OCI-LY3 (cell line): Measurements from ENCODE around the gene HYAL1.
A peak's percentile ranks its signal among the peaks of the same experiment; 100 is the strongest.

Experiments used
- H2AFZ ChIP-seq: fragments of 200-600, 300-600 bp; shearing (Covaris generic); 2 replicates; pipeline ENCODE4 v1.6.0; 2014; ENCODE audit warnings: antibody characterized with exemption, low read depth, low read length
- H3K27ac ChIP-seq: fragments of 200-600, 300-600 bp; sonication (generic); 2 replicates; pipeline ENCODE4 v1.5.1; 2014; ENCODE audit warnings: mild to moderate bottlenecking, low read length, moderate library complexity, mixed read lengths
- H3K27me3 ChIP-seq: fragments of 200-600, 300-600 bp; sonication (generic); 2 replicates; pipeline ENCODE4 v1.6.1; 2014; ENCODE audit warnings: low read depth, low read length, mixed read lengths
- H3K36me3 ChIP-seq: fragments of 200-600, 300-600 bp; sonication (generic); replicated peaks from 2 replicates; pipeline ENCODE3; 2014; ENCODE audit warnings: low read depth, low read length, mixed read lengths
- H3K4me1 ChIP-seq: fragments of 300-600, 200-600 bp; sonication (generic); 2 replicates; pipeline ENCODE4 v1.6.1; 2014; ENCODE audit warnings: low read length, mixed read lengths
- H3K4me2 ChIP-seq: fragments of 200-600, 300-600 bp; sonication (generic); 2 replicates; pipeline ENCODE4 v1.6.1; 2014; ENCODE audit warnings: low read length, mixed read lengths
- H3K4me3 ChIP-seq: fragments of 300-600, 200-600 bp; sonication (generic); 2 replicates; pipeline ENCODE4 v1.5.1; 2014; ENCODE audit warnings: antibody characterized with exemption, mild to moderate bottlenecking, low read length, moderate library complexity
- H3K79me2 ChIP-seq: fragments of 300-600, 200-600 bp; shearing (Covaris generic); 2 replicates; pipeline ENCODE4 v1.6.1; 2014; ENCODE audit warnings: mild to moderate bottlenecking, low read length, mixed read lengths
- H3K9ac ChIP-seq: fragments of 300-600, 200-600 bp; shearing (Covaris generic); 2 replicates; pipeline ENCODE4 v1.6.0; 2014; ENCODE audit warnings: mild to moderate bottlenecking, low read length, moderate library complexity
- H3K9me3 ChIP-seq: fragments of 200-600, 300-600 bp; shearing (Covaris generic); 2 replicates; pipeline ENCODE4 v1.6.1; 2014; ENCODE audit warnings: low read length, mixed read lengths; ENCODE audit not compliant: insufficient read depth
- H4K20me1 ChIP-seq: fragments of 200-600, 300-600 bp; sonication (generic); 2 replicates; pipeline ENCODE4 v1.6.1; 2016; ENCODE audit warnings: low read length, mixed read lengths; ENCODE audit not compliant: insufficient read depth
- CTCF ChIP-seq: fragments of 200-600, 300-600 bp; sonication (generic); IDR thresholded peaks from 2 replicates; pipeline ENCODE4 v1.5.1; 2014; ENCODE audit warnings: antibody characterized with exemption, low read length, low read depth
- EZH2phosphoT487 ChIP-seq: fragments of 200-600 bp; shearing (Covaris generic); IDR thresholded peaks from 2 replicates; pipeline ENCODE4 v1.6.1; 2018; ENCODE audit warnings: antibody characterized with exemption, mixed run types, low read depth

Gene HYAL1

GRCh38 chr3:50340448-50341329, 37.3 kb upstream of the HYAL1 start, which contains the start of gene RASSF1:
Gene RASSF1, minus strand, starts transcription at chr3:50340836. Its CDS starts 31 bp downstream, at chr3:50340805.
- H2AFZ ChIP-seq = no peak within 1 kb of the TSS
- no peak within 1 kb of the TSS for H3K4me3 ChIP-seq
- H3K9me3 ChIP-seq = no peaks in the 10 kb centered on the region
- H3K27ac ChIP-seq = no peak within 1 kb of the TSS
- no peaks in the 10 kb centered on the region for H4K20me1 ChIP-seq
- no peak for TF ChIP-seq CTCF
- no peak for TF ChIP-seq EZH2phosphoT487
- no peak within 1 kb of the TSS for H3K4me2 ChIP-seq
- H3K4me1 ChIP-seq = peaks cover 14% of the 10 kb centered on the region
- H3K9ac ChIP-seq = no peak within 1 kb of the TSS
- H3K27me3 ChIP-seq = no peaks in the 10 kb centered on the region
- H3K36me3 ChIP-seq = peaks cover 13% of the 10 kb centered on the region
- H3K79me2 ChIP-seq = peaks cover 25% of the 10 kb centered on the region

- Histone ChIP-seq H3K27me3 (no peaks in the 10 kb centered on the region), H3K9ac (no peak overlapping the region)
Observed at GRCh38 chr3:50340147-50340447, 36.7 kb upstream of the HYAL1 start.

GRCh38 chr3:50339485-50340146, 36.2 kb upstream of the HYAL1 start:
- Histone ChIP-seq H4K20me1 (peaks cover 1% of the 10 kb centered on the region; the same call in 1 of the 2 replicates), H3K4me1 (peaks cover 18% of the 10 kb centered on the region), H3K9me3 (no peaks in the 10 kb centered on the region), H3K4me3 (no peak overlapping the region), H3K9ac (no peak overlapping the region), H3K27me3 (no peaks in the 10 kb centered on the region), H2AFZ (no peak overlapping the region), H3K27ac (no peak overlapping the region), H3K4me2 (no peak overlapping the region), H3K36me3 (peaks cover 12% of the 10 kb centered on the region), H3K79me2 (peaks cover 36% of the 10 kb centered on the region)
- TF ChIP-seq EZH2phosphoT487 (no peak), CTCF (no peak)

More at GRCh38 chr3:50340147-50340447, 36.7 kb upstream of the HYAL1 start:
- Histone ChIP-seq H3K27ac (no peak overlapping the region), H3K4me2 (no peak overlapping the region), H3K4me3 (no peak overlapping the region), H3K4me1 (peaks cover 18% of the 10 kb centered on the region), H3K36me3 (peaks cover 11% of the 10 kb centered on the region), H4K20me1 (no peaks in the 10 kb centered on the region), H3K79me2 (peaks cover 31% of the 10 kb centered on the region), H2AFZ (no peak overlapping the region), H3K9me3 (no peaks in the 10 kb centered on the region)
- no peak for TF ChIP-seq CTCF
- TF ChIP-seq EZH2phosphoT487 = no peak

GRCh38 chr3:50338965-50339364, 35.6 kb upstream of the HYAL1 start:
- H3K4me1 ChIP-seq = peaks cover 19% of the 10 kb centered on the region
- H3K9me3 ChIP-seq = no peaks in the 10 kb centered on the region
- peaks cover 43% of the 10 kb centered on the region for H3K79me2 ChIP-seq
- no peak overlapping the region for H2AFZ ChIP-seq
- H4K20me1 ChIP-seq = peaks cover 8% of the 10 kb centered on the region
- H3K4me2 ChIP-seq = peak overlapping the region; percentile 84
- H3K27me3 ChIP-seq = no peaks in the 10 kb centered on the region
- peaks cover 19% of the 10 kb centered on the region for H3K36me3 ChIP-seq
- TF ChIP-seq EZH2phosphoT487 = no peak
- no peak for TF ChIP-seq CTCF
- 0 out of 2 replicates have a peak overlapping the region, but pooled peaks have one; percentile 82 for H3K27ac ChIP-seq
- H3K9ac ChIP-seq = peak overlapping the region; percentile 92
- H3K4me3 ChIP-seq = peak overlapping the region; percentile 84
